Fibroblast of lung (primary cell): ENCODE results near the gene ARL9.
"Not testable (repeated sequence)": the region's sequence is repeated elsewhere in the genome, so short reads cannot be mapped to it uniquely, and the experiment has no call there.

Experiments
- CTCF ChIP-seq, 2 donors: IDR thresholded peaks in 1 of 2; conservative IDR thresholded peaks in 1 of 2; 1 replicate in 1 of 2; 2 replicates in 1 of 2; pipeline ENCODE4 v1.5.1; 2011 to 2012; ENCODE audit warnings: low read length in 2 of 2, control low read depth in 1 of 2, inconsistent platforms in 1 of 2, low read depth in 1 of 2, mild to moderate bottlenecking in 1 of 2
- EZH2 ChIP-seq: IDR thresholded peaks from 2 replicates; pipeline ENCODE4 v1.5.1; 2012; ENCODE audit warnings: low read length, control low read depth, mild to moderate bottlenecking; ENCODE audit errors: missing control alignments

GRCh38 chr4:56466296-56466761 lies 39.3 kb upstream of the ARL9 start:
- not testable (repeated sequence) for TF ChIP-seq CTCF (conservative IDR thresholded peaks at IDR 0.05 in 1 of 2, IDR thresholded peaks at IDR 0.05 in 1 of 2; ENCODE audit: low read depth in 1 of 2, low read length in 2 of 2); EZH2
